Esophagus muscularis mucosa (tissue), 4 donors: ENCODE measurements around the gene ARHGEF2. TPM values are rescaled to one million over a fixed set of nuclear protein-coding genes. Genes with fewer than 3 reads are reported as not detected.

Experiments used
- DNase-seq: peaks from one replicate; pipeline ENCODE4 v3.0.0-alpha.2; 2017; ENCODE audit errors: extremely low spot score
- H3K27ac ChIP-seq, 4 donors: fragments of 200-600 bp; sonication (generic); replicated peaks in 1 of 4; 1 replicate in 3 of 4; 2 replicates in 1 of 4; pipeline ENCODE4 v1.5.1; 2016 to 2019; ENCODE audit warnings: mild to moderate bottlenecking in 1 of 4
- H3K27me3 ChIP-seq, 4 donors: fragments of 200-600 bp; sonication (generic); one replicate each; pipeline versions ENCODE4 v1.5.1 to v1.6.0; 2016 to 2019
- H3K36me3 ChIP-seq, 4 donors: fragments of 200-600 bp; sonication (generic); one replicate each; pipeline ENCODE4 v1.5.1; 2016 to 2019
- H3K4me1 ChIP-seq, 4 donors: fragments of 200-600 bp; sonication (generic); one replicate each; pipeline ENCODE4 v1.5.1; 2016 to 2019
- H3K4me3 ChIP-seq, 4 donors: fragments of 200-600 bp; sonication (generic); 1 replicate in 2 of 4; 2 replicates in 2 of 4; pipeline ENCODE4 v1.5.1; 2016 to 2019; ENCODE audit warnings: mild to moderate bottlenecking in 4 of 4, moderate library complexity in 1 of 4
- H3K9me3 ChIP-seq, 4 donors: fragments of 200-600 bp; sonication (generic); 1 replicate in 3 of 4; 2 replicates in 1 of 4; pipeline ENCODE4 v1.5.1; 2016 to 2019
- EP300 ChIP-seq: sonication (generic); formaldehyde crosslinking; IDR thresholded peaks from one replicate; pipeline ENCODE4 v1.6.1; 2017; ENCODE audit warnings: antibody characterized with exemption
- POLR2A ChIP-seq: fragments of 450-650 bp; IDR thresholded peaks from one replicate; pipeline ENCODE4 v1.6.1; 2017; ENCODE audit warnings: antibody characterized with exemption, moderate library complexity, mild to moderate bottlenecking, low read depth
- POLR2AphosphoS5 ChIP-seq, 2 donors: sonication (generic); formaldehyde crosslinking; IDR thresholded peaks; one replicate each; pipeline ENCODE4 v1.6.1; 2017; ENCODE audit warnings: antibody characterized with exemption in 2 of 2
- WGBS: methylation state at CpG from one replicate; pipeline ENCODE4 v1.1.5; 2018; 5-methylcytosine and 5-hydroxymethylcytosine counted together
- intact Hi-C: fragments of 100-400 bp; cut with DNase I; formaldehyde crosslinking; loops from one replicate; pipeline ENCODE4 v1.15.1; 2023
- total RNA-seq, 4 donors: library from RNA; depleted of rRNA; stranded (reverse); fragments of >200 nt; gene quantifications; one replicate each; pipeline versions ENCODE4 v1.1.0 to v1.2.1, GENCODE V29; 2016
- TF ChIP-seq, protein P1 (sequence below), 3 experiments: fragments of 200-600 bp in 2 of 3; fragments of 450-650 bp in 1 of 3; sonication (generic) in 2 of 3; IDR thresholded peaks; one replicate each; pipeline ENCODE4 v1.5.1; 2017 to 2019; ENCODE audit warnings: antibody characterized with exemption in 3 of 3, mild to moderate bottlenecking in 2 of 3, moderate library complexity in 1 of 3

The ARHGEF2 gene
- total RNA-seq, 4 donors from 2014 or later = 54.0 to 130 (median 91.8) TPM

DNA sequence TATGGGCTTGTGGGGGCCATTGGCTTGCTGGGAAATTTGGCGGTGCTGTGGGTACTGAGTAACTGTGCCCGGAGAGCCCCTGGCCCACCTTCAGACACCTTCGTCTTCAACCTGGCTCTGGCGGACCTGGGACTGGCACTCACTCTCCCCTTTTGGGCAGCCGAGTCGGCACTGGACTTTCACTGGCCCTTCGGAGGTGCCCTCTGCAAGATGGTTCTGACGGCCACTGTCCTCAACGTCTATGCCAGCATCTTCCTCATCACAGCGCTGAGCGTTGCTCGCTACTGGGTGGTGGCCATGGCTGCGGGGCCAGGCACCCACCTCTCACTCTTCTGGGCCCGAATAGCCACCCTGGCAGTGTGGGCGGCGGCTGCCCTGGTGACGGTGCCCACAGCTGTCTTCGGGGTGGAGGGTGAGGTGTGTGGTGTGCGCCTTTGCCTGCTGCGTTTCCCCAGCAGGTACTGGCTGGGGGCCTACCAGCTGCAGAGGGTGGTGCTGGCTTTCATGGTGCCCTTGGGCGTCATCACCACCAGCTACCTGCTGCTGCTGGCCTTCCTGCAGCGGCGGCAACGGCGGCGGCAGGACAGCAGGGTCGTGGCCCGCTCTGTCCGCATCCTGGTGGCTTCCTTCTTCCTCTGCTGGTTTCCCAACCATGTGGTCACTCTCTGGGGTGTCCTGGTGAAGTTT, 36.4 kb downstream of the ARHGEF2 start:
- TF ChIP-seq EP300 (no peak), POLR2AphosphoS5 (IDR thresholded peaks at IDR 0.05) (peak in 1 of 2 donors; percentile 43)
- Histone ChIP-seq H3K36me3 (peaks cover 3 to 17% (median 16%) of the 10 kb centered on the region in 4 donors), H3K27me3 (no peaks in the 10 kb centered on the region), H3K4me3 (no peak overlapping the region), H3K4me1 (peaks cover 58 to 81% (median 76%) of the 10 kb centered on the region in 4 donors), H3K9me3 (no peaks in the 10 kb centered on the region), H3K27ac (peak overlapping the region; percentile 51 to 72 (median 64))
- intact Hi-C loops = no loop called here
- 85% methylated on average over 19 of the region's 29 CpGs for WGBS
- no peak for DNase-seq

DNA sequence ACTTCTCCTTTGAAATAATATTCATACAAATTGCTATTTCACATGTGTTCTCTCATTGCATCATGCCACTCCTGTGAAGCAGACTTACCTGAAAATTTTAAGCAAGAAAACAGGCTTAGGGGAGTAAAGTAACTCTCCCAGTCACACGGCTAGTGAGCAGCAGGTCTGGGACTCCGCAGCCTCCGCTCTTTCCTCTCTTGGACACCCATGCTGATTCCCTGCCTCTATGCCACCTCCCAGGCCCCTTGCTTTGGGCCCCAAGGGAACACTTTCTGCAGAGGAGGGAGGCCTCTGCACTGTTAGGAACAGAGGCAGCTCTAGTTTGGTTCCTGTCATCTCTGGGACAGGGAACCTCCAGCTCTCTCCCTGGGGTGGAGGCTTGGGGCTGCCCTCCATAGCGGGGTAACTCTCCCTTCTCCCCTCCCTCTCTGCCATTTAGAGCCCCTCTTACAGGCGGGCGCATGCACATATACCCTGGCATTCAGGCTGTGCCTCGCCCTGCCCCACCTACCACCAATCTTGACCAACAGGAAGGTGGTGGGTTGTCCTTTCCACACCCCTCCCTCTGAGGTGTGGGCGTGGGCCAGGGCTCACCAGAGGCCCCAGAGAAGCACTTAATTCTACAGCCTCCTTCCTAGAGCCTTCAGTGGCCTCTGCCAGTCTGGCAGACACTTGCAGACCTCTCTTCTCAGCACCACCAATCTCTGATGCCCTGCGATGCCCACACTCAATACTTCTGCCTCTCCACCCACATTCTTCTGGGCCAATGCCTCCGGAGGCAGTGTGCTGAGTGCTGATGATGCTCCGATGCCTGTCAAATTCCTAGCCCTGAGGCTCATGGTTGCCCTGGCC, 37.1 kb downstream of the ARHGEF2 start, which contains the start of gene RXFP4:
TSS of gene RXFP4 (plus strand) at position 646 of the 852 bp plus-strand sequence. CDS start at position 718, 72 bp downstream.
- 64% methylated on average over 7 of the region's 11 CpGs for WGBS
- Histone ChIP-seq H3K9me3 (no peaks in the 10 kb centered on the region), H3K36me3 (peaks cover 0 to 9% (median 8%) of the 10 kb centered on the region in 4 donors), H3K4me3 (no peak within 1 kb of the TSS), H3K27ac (peak within 1 kb of the TSS; percentile 51 to 72 (median 64)), H3K4me1 (peaks cover 58 to 79% (median 72%) of the 10 kb centered on the region in 4 donors), H3K27me3 (no peaks in the 10 kb centered on the region)
- TF ChIP-seq POLR2AphosphoS5 (IDR thresholded peaks at IDR 0.05) (no peak), POLR2A (no peak), EP300 (no peak)
- TF ChIP-seq, protein P1, sequence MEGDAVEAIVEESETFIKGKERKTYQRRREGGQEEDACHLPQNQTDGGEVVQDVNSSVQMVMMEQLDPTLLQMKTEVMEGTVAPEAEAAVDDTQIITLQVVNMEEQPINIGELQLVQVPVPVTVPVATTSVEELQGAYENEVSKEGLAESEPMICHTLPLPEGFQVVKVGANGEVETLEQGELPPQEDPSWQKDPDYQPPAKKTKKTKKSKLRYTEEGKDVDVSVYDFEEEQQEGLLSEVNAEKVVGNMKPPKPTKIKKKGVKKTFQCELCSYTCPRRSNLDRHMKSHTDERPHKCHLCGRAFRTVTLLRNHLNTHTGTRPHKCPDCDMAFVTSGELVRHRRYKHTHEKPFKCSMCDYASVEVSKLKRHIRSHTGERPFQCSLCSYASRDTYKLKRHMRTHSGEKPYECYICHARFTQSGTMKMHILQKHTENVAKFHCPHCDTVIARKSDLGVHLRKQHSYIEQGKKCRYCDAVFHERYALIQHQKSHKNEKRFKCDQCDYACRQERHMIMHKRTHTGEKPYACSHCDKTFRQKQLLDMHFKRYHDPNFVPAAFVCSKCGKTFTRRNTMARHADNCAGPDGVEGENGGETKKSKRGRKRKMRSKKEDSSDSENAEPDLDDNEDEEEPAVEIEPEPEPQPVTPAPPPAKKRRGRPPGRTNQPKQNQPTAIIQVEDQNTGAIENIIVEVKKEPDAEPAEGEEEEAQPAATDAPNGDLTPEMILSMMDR (IDR thresholded peaks at IDR 0.05) = no peak
- intact Hi-C loops = no loop called here
- no peak for DNase-seq

- H3K27ac ChIP-seq = peak overlapping the region; percentile 51 to 72 (median 64)
- H3K36me3 ChIP-seq = peaks cover 0 to 3% (median 2%) of the 10 kb centered on the region in 4 donors
- WGBS = 56% methylated on average over 4 of the region's 4 CpGs
- no peaks in the 10 kb centered on the region for H3K9me3 ChIP-seq
- peaks cover 58 to 72% (median 66%) of the 10 kb centered on the region in 4 donors for H3K4me1 ChIP-seq
- H3K27me3 ChIP-seq = no peaks in the 10 kb centered on the region
- DNase-seq = no peak
- intact Hi-C loops = no loop called here
- H3K4me3 ChIP-seq = no peak overlapping the region
- TF ChIP-seq, protein P1 (IDR thresholded peaks at IDR 0.05) = no peak
- TF ChIP-seq POLR2AphosphoS5 (IDR thresholded peaks at IDR 0.05) (peak; percentile 23 to 48), POLR2A (no peak), EP300 (no peak)
Observed at GRCh38 chr1:155940482-155940992, 37.8 kb downstream of the ARHGEF2 start.

GRCh38 chr1:155938220-155938627, 40.1 kb downstream of the ARHGEF2 start:
- peaks cover 0 to 4% (median 2%) of the 10 kb centered on the region in 4 donors for H3K36me3 ChIP-seq
- WGBS = 0% methylated on average over 1 of the region's 1 CpG
- intact Hi-C loops = loop anchor here (1.0 kb wide), 1 partner anchor 51 kb away; no protein-coding TSS in a partner anchor

More at GRCh38 chr1:155938220-155938627, 40.1 kb downstream of the ARHGEF2 start:
- TF ChIP-seq, protein P1 (IDR thresholded peaks at IDR 0.05) = peak; percentile 67 to 81 (median 67)
- TF ChIP-seq EP300 = no peak
- Histone ChIP-seq H3K4me3 (no peak overlapping the region), H3K4me1 (peaks cover 61 to 68% (median 65%) of the 10 kb centered on the region in 4 donors), H3K9me3 (no peaks in the 10 kb centered on the region), H3K27ac (peak overlapping the region; percentile 8 to 71 (median 42)), H3K27me3 (no peaks in the 10 kb centered on the region)
- DNase-seq = no peak
